Upper lobe of right lung (tissue), 1 donor: ENCODE data around the gene NTM. TPM values are rescaled to one million over a fixed set of nuclear protein-coding genes. Genes with fewer than 3 reads are reported as not detected.

Experiments used
- ATAC-seq: fragments of 200-7000 bp; cut with Tn5 transposase; one replicate; pipeline ENCODE4 v1.9.1; 2020; ENCODE audit warnings: mild to moderate bottlenecking, moderate library complexity
- DNase-seq: peaks from one replicate; pipeline ENCODE4 v3.0.0-alpha.2; 2020
- H3K27ac ChIP-seq: fragments of 200-600 bp; one replicate; pipeline ENCODE4 v1.8.0; 2022
- H3K27me3 ChIP-seq: fragments of 200-600 bp; one replicate; pipeline ENCODE4 v1.8.0; 2022; ENCODE audit warnings: mild to moderate bottlenecking
- H3K36me3 ChIP-seq: fragments of 200-600 bp; one replicate; pipeline ENCODE4 v1.8.0; 2022
- H3K4me1 ChIP-seq: fragments of 200-600 bp; one replicate; pipeline ENCODE4 v1.8.0; 2022
- H3K4me3 ChIP-seq: fragments of 200-600 bp; one replicate; pipeline ENCODE4 v1.8.0; 2022; ENCODE audit warnings: mild to moderate bottlenecking
- H3K9me3 ChIP-seq: fragments of 200-600 bp; one replicate; pipeline ENCODE4 v1.8.0; 2022
- CTCF ChIP-seq: fragments of 200-600 bp; IDR thresholded peaks from one replicate; pipeline ENCODE4 v1.8.0; 2022; ENCODE audit warnings: antibody characterized with exemption
- intact Hi-C: fragments of 100-400 bp; cut with DNase I; formaldehyde crosslinking; loops from one replicate; pipeline ENCODE4 v1.11.0; 2022
- total RNA-seq: library from RNA; stranded (reverse); fragmentation: NEBNext Ultra II Directional; extraction: Animal tissue kit (Norgen Biotek cat#: 25700); gene quantifications from one replicate; pipeline ENCODE4 v1.2.1, GENCODE V29; 2021
- donor health status: DM: no; HTN: yes; CAD: no; lungs with severe emphysema.

The NTM gene
- total RNA-seq, 1 donor from 2014 or later = 3.7 TPM

GRCh38 chr11:131581046-131581445 lies 210.6 kb downstream of the NTM start:
- Histone ChIP-seq H3K27ac (no peak overlapping the region), H3K9me3 (no peaks in the 10 kb centered on the region), H3K4me1 (no peaks in the 10 kb centered on the region), H3K27me3 (peaks cover 17% of the 10 kb centered on the region), H3K4me3 (no peak overlapping the region), H3K36me3 (no peaks in the 10 kb centered on the region)
- TF ChIP-seq CTCF = no peak
- no peak for ATAC-seq
- intact Hi-C loops = no loop called here
- DNase-seq = no peak

- no peaks in the 10 kb centered on the region for H3K4me1 ChIP-seq
- no peaks in the 10 kb centered on the region for H3K36me3 ChIP-seq
- H3K9me3 ChIP-seq = no peaks in the 10 kb centered on the region
- intact Hi-C loops = no loop called here
- no peak overlapping the region for H3K27ac ChIP-seq
- no peak for ATAC-seq
- DNase-seq = no peak
- peaks cover 17% of the 10 kb centered on the region for H3K27me3 ChIP-seq
- TF ChIP-seq CTCF = no peak
- H3K4me3 ChIP-seq = no peak overlapping the region
These were observed 211.7 kb downstream of the NTM start for GRCh38 chr11:131582021-131582525.

GRCh38 chr11:131583421-131583820 lies 213.0 kb downstream of the NTM start:
- no peaks in the 10 kb centered on the region for H3K9me3 ChIP-seq
- intact Hi-C loops = no loop called here
- no peaks in the 10 kb centered on the region for H3K36me3 ChIP-seq
- ATAC-seq (no peak), DNase-seq (no peak)
- H3K27me3 ChIP-seq = peaks cover 12% of the 10 kb centered on the region
- no peak overlapping the region for H3K27ac ChIP-seq
- no peaks in the 10 kb centered on the region for H3K4me1 ChIP-seq
- no peak for TF ChIP-seq CTCF
- no peak overlapping the region for H3K4me3 ChIP-seq

GRCh38 chr11:131583938-131584337 lies 213.5 kb downstream of the NTM start:
- Histone ChIP-seq H3K27ac (no peak overlapping the region), H3K9me3 (no peaks in the 10 kb centered on the region), H3K27me3 (peaks cover 12% of the 10 kb centered on the region), H3K4me1 (no peaks in the 10 kb centered on the region), H3K4me3 (no peak overlapping the region), H3K36me3 (no peaks in the 10 kb centered on the region)
- DNase-seq (no peak), ATAC-seq (no peak)
- TF ChIP-seq CTCF = no peak
- intact Hi-C loops = no loop called here

- no peak for DNase-seq
- intact Hi-C loops = no loop called here
These were observed 214.6 kb downstream of the NTM start for GRCh38 chr11:131584785-131585592.

More at GRCh38 chr11:131584785-131585592, 214.6 kb downstream of the NTM start:
- H3K27ac ChIP-seq = no peak overlapping the region
- H3K9me3 ChIP-seq = no peaks in the 10 kb centered on the region
- no peaks in the 10 kb centered on the region for H3K36me3 ChIP-seq
- ATAC-seq = no peak
- no peaks in the 10 kb centered on the region for H3K4me1 ChIP-seq
- H3K27me3 ChIP-seq = peaks cover 12% of the 10 kb centered on the region
- no peak overlapping the region for H3K4me3 ChIP-seq
- no peak for TF ChIP-seq CTCF
